Liver (tissue), 9 donors: Measurements from ENCODE around the gene CPLX1. TPM values are rescaled to one million over a fixed set of nuclear protein-coding genes. Genes with fewer than 3 reads are reported as not detected.

ENCODE experiments used
- DNase-seq: peaks from one replicate; pipeline ENCODE4 v3.0.0-alpha.2; 2017; ENCODE audit warnings: low spot score
- H3K27ac ChIP-seq, 2 donors: one replicate each; pipeline ENCODE4 v1.7.0; 2013; ENCODE audit warnings: inconsistent platforms in 2 of 2, low read length in 2 of 2, control low read depth in 1 of 2, low read depth in 1 of 2, mild to moderate bottlenecking in 1 of 2
- H3K27me3 ChIP-seq, 4 donors: one replicate each; pipeline versions ENCODE4 v1.6.1 to v1.7.0; 2013; ENCODE audit warnings: low read length in 3 of 4, inconsistent platforms in 1 of 4, mild to moderate bottlenecking in 1 of 4, moderate library complexity in 1 of 4; ENCODE audit not compliant: control insufficient read depth in 4 of 4, insufficient read depth in 4 of 4
- H3K36me3 ChIP-seq, 4 donors: one replicate each; pipeline versions ENCODE4 v1.6.1 to v1.7.0; 2013; ENCODE audit warnings: low read length in 3 of 4, mild to moderate bottlenecking in 3 of 4, low read depth in 1 of 4, moderate library complexity in 1 of 4; ENCODE audit not compliant: control insufficient read depth in 4 of 4, insufficient read depth in 3 of 4
- H3K4me1 ChIP-seq, 4 donors: one replicate each; pipeline versions ENCODE4 v1.6.1 to v1.7.0; 2013; ENCODE audit warnings: low read length in 3 of 4, mild to moderate bottlenecking in 3 of 4, moderate library complexity in 1 of 4; ENCODE audit not compliant: control insufficient read depth in 4 of 4, insufficient read depth in 4 of 4
- H3K4me3 ChIP-seq, 3 donors: one replicate each; pipeline versions ENCODE4 v1.6.1 to v1.7.0; 2013; ENCODE audit warnings: low read length in 3 of 3, control low read depth in 1 of 3, low read depth in 1 of 3, mild to moderate bottlenecking in 1 of 3
- H3K9ac ChIP-seq, 2 donors: one replicate each; pipeline ENCODE4 v1.7.0; 2013; ENCODE audit warnings: low read length in 2 of 2, mild to moderate bottlenecking in 2 of 2, moderate library complexity in 2 of 2, control low read depth in 1 of 2, low read depth in 1 of 2
- H3K9me3 ChIP-seq, 4 donors: one replicate each; pipeline versions ENCODE4 v1.6.1 to v1.7.0; 2013; ENCODE audit warnings: low read length in 3 of 4; ENCODE audit not compliant: control insufficient read depth in 4 of 4
- EGR1 ChIP-seq, 2 donors: IDR thresholded peaks; 2 replicates each; pipeline ENCODE4 v1.6.1; 2016 to 2018; ENCODE audit warnings: antibody characterized with exemption in 2 of 2, low read depth in 2 of 2
- GABPA ChIP-seq, 2 donors: IDR thresholded peaks in 1 of 2; conservative IDR thresholded peaks in 1 of 2; 2 replicates each; pipeline ENCODE4 v1.6.1; 2016; ENCODE audit warnings: antibody characterized with exemption in 2 of 2, mild to moderate bottlenecking in 1 of 2, moderate library complexity in 1 of 2
- HNF4A ChIP-seq, 2 donors: conservative IDR thresholded peaks; 2 replicates each; pipeline ENCODE4 v1.6.1; 2016; ENCODE audit warnings: antibody characterized with exemption in 2 of 2, mild to moderate bottlenecking in 2 of 2
- HNF4G ChIP-seq: IDR thresholded peaks from 2 replicates; pipeline ENCODE4 v1.6.1; 2016; ENCODE audit warnings: antibody characterized with exemption
- NR2F2 ChIP-seq: IDR thresholded peaks from 2 replicates; pipeline ENCODE4 v1.6.1; 2016; ENCODE audit warnings: antibody characterized with exemption
- REST ChIP-seq: IDR thresholded peaks from 2 replicates; pipeline ENCODE4 v1.6.1; 2016; ENCODE audit warnings: antibody characterized with exemption, mild to moderate bottlenecking
- RXRA ChIP-seq, 2 donors: IDR thresholded peaks; 2 replicates each; pipeline ENCODE4 v1.6.1; 2017 to 2018; ENCODE audit warnings: antibody characterized with exemption in 2 of 2, mild to moderate bottlenecking in 1 of 2
- SP1 ChIP-seq: IDR thresholded peaks from 2 replicates; pipeline ENCODE4 v1.6.1; 2018; ENCODE audit warnings: antibody characterized with exemption, mild to moderate bottlenecking
- TAF1 ChIP-seq: conservative IDR thresholded peaks from 2 replicates; pipeline ENCODE4 v1.6.1; 2016; ENCODE audit warnings: antibody characterized with exemption, mild to moderate bottlenecking
- ZBTB33 ChIP-seq: IDR thresholded peaks from 2 replicates; pipeline ENCODE4 v1.6.1; 2016; ENCODE audit warnings: antibody characterized with exemption
- WGBS: extraction: QIAGEN DNeasy Blood & Tissue Kit; methylation state at CpG from one replicate; pipeline ENCODE4 v1.1.7; 2013; 5-methylcytosine and 5-hydroxymethylcytosine counted together
- polyA plus RNA-seq, 2 donors: library from polyadenylated mRNA; stranded (reverse) in 1 of 2; unstranded in 1 of 2; fragments of 200-250 nt in 1 of 2; fragments of >200 nt in 1 of 2; fragmentation: Nextera tagmentation in 1 of 2; extraction: Ambion mirVana in 1 of 2; gene quantifications; one replicate each; pipeline versions ENCODE4 v1.2.1 to v1.2.3, GENCODE V29; 2013 to 2015
- total RNA-seq, 2 donors: library from RNA; depleted of rRNA; stranded (reverse); fragments of >200 nt; gene quantifications; one replicate each; pipeline ENCODE4 v1.2.3, GENCODE V29; 2014
- TF ChIP-seq, protein P1 (sequence below): IDR thresholded peaks from 2 replicates; pipeline ENCODE4 v1.6.1; 2016; ENCODE audit warnings: antibody characterized with exemption
- TF ChIP-seq, protein P2 (sequence below): IDR thresholded peaks from 2 replicates; pipeline ENCODE4 v1.6.1; 2016; ENCODE audit warnings: antibody characterized with exemption
- donor health status: healthy.
- donor health status: healthy.
- donor health status: healthy.
- donor health status: healthy.
- donor health status: healthy.

Gene CPLX1
- total and polyA plus RNA-seq, 4 donors, result 0.14 to 2.8 (median 0.80) TPM

- TF ChIP-seq, protein P1, sequence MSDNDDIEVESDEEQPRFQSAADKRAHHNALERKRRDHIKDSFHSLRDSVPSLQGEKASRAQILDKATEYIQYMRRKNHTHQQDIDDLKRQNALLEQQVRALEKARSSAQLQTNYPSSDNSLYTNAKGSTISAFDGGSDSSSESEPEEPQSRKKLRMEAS, result no peak
- TF ChIP-seq ZBTB33 (no peak), NR2F2 (no peak), REST (no peak), SP1 (no peak), HNF4G (no peak), TAF1 (no peak), HNF4A (conservative IDR thresholded peaks at IDR 0.05) (no peak), GABPA (IDR thresholded peaks at IDR 0.05 in 1 of 2, conservative IDR thresholded peaks at IDR 0.05 in 1 of 2) (no peak), RXRA (IDR thresholded peaks at IDR 0.05) (no peak), EGR1 (IDR thresholded peaks at IDR 0.05; ENCODE audit: low read depth in 2 of 2) (no peak)
- no peak for DNase-seq
- Histone ChIP-seq H3K36me3 (no peaks in the 10 kb centered on the region), H3K27ac (no peak overlapping the region), H3K9ac (no peak overlapping the region), H3K4me1 (peaks cover 0 to 8% (median 5%) of the 10 kb centered on the region in 4 donors), H3K27me3 (no peaks in the 10 kb centered on the region), H3K9me3 (no peaks in the 10 kb centered on the region), H3K4me3 (no peak overlapping the region)
- WGBS, result 91% methylated on average over 20 of the region's 20 CpGs
These were observed 6.3 kb downstream of the CPLX1 start for GRCh38 chr4:819401-820229.

GRCh38 chr4:818106-818921, 7.6 kb downstream of the CPLX1 start:
- Histone ChIP-seq H3K27me3 (peaks cover 0 to 2% (median 0%) of the 10 kb centered on the region in 4 donors), H3K36me3 (no peaks in the 10 kb centered on the region), H3K4me3 (no peak overlapping the region), H3K9ac (no peak overlapping the region), H3K9me3 (no peaks in the 10 kb centered on the region), H3K4me1 (peaks cover 0 to 8% (median 5%) of the 10 kb centered on the region in 4 donors), H3K27ac (no peak overlapping the region)
- no peak for DNase-seq
- TF ChIP-seq, protein P1, result no peak
- TF ChIP-seq NR2F2, result no peak
- no peak for TF ChIP-seq ZBTB33
- TF ChIP-seq, protein P2, sequence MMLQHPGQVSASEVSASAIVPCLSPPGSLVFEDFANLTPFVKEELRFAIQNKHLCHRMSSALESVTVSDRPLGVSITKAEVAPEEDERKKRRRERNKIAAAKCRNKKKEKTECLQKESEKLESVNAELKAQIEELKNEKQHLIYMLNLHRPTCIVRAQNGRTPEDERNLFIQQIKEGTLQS, result no peak
- TF ChIP-seq SP1, result no peak
- 89% methylated on average over 42 of the region's 42 CpGs for WGBS
